HCT116 (cell line): Measurements from ENCODE around the gene CYGB. TPM values are rescaled to one million over a fixed set of nuclear protein-coding genes. Genes with fewer than 3 reads are reported as not detected.

Experiments used
- ATAC-seq: fragments of 200-7000 bp; cut with Tn5 transposase; 2 replicates; pipeline ENCODE4 v1.9.1; 2020; ENCODE audit warnings: mild to moderate bottlenecking, moderate library complexity
- BruUV-seq: library from RNA; stranded (reverse); fragments of 400-500 nt; replicated peaks from 2 replicates; lab custom pipeline; 2021; lab: Mats Ljungman, UMichigan
- CTCF ChIA-PET: fragments of 300-600 bp; sonication (Branson Sonifier 250); formaldehyde crosslinking; loops from one replicate; lab custom pipeline; 2021; ENCODE audit warnings: antibody characterized with exemption; lab: Charles Lee
- POLR2A ChIA-PET: fragments of 300-600, 350-600 bp; sonication (Branson Sonifier 250); formaldehyde crosslinking; loops from one replicate; lab custom pipeline; 2021; ENCODE audit warnings: antibody characterized with exemption; lab: Charles Lee
- RAD21 ChIA-PET, 2 experiments: fragments of 300-600 bp; sonication (Branson Sonifier 250); formaldehyde crosslinking; loops; one replicate each; lab custom pipeline; 2023; ENCODE audit warnings: low total read pairs in 2 of 2; ENCODE audit not compliant: uncharacterized antibody in 2 of 2, unreplicated experiment in 2 of 2, low non-redundant PET in 1 of 2; lab: Charles Lee
- DNase-seq: peaks from one replicate; pipeline ENCODE4 v3.0.0-alpha.2; 2010; ENCODE audit warnings: low read depth, low spot score
- H2AFZ ChIP-seq: fragments of 200-600 bp; shearing (Covaris generic), sonication (generic); 2 replicates; pipeline ENCODE4 v1.6.1; 2017; ENCODE audit warnings: low read depth, mixed run types, mixed read lengths, antibody characterized with exemption, low read length; ENCODE audit not compliant: poor library complexity, severe bottlenecking
- H3K27ac ChIP-seq: 2 replicates; pipeline ENCODE4 v1.5.1; 2012; ENCODE audit warnings: low read depth, low read length
- H3K27me3 ChIP-seq: fragments of 200-600 bp; sonication (generic); 2 replicates; pipeline ENCODE4 v1.6.1; 2016; ENCODE audit warnings: mixed run types, low read length, mixed read lengths; ENCODE audit not compliant: insufficient read depth
- H3K36me3 ChIP-seq, 2 experiments: fragments of 200-500 bp in 1 of 2; fragments of 200-600 bp in 1 of 2; sonication (Bioruptor generic) in 1 of 2; sonication (generic) in 1 of 2; 2 replicates each; pipeline versions ENCODE4 v1.5.1 to v1.6.1; 2014 to 2016; ENCODE audit warnings: low read length in 2 of 2, inconsistent platforms in 1 of 2, mixed read lengths in 1 of 2, mixed run types in 1 of 2; ENCODE audit not compliant: insufficient read depth in 2 of 2, control insufficient read depth in 1 of 2
- H3K4me1 ChIP-seq, 2 experiments: fragments of 200-600 bp in 1 of 2; sonication (generic) in 1 of 2; 2 replicates each; pipeline versions ENCODE4 v1.5.1 to v1.6.1; 2012 to 2017; ENCODE audit warnings: low read length in 2 of 2, inconsistent platforms in 1 of 2, mild to moderate bottlenecking in 1 of 2, mixed read lengths in 1 of 2, mixed run types in 1 of 2, moderate library complexity in 1 of 2; ENCODE audit not compliant: insufficient read depth in 2 of 2, control insufficient read depth in 1 of 2
- H3K4me2 ChIP-seq: fragments of 200-600 bp; sonication (generic); 2 replicates; pipeline ENCODE4 v1.6.1; 2017; ENCODE audit warnings: mixed run types, low read length, mixed read lengths
- H3K4me3 ChIP-seq, 2 experiments: fragments of 200-600 bp in 1 of 2; sonication (generic) in 1 of 2; replicated peaks in 1 of 2; 2 replicates each; pipeline ENCODE4 v1.5.1; 2011 to 2016; ENCODE audit warnings: low read length in 2 of 2, control low read depth in 1 of 2, low read depth in 1 of 2, mild to moderate bottlenecking in 1 of 2, mixed read lengths in 1 of 2, mixed run types in 1 of 2
- H3K79me2 ChIP-seq: fragments of 200-600 bp; sonication (generic); 2 replicates; pipeline ENCODE4 v1.6.1; 2017; ENCODE audit warnings: mild to moderate bottlenecking, mixed run types, low read length, moderate library complexity, mixed read lengths; ENCODE audit not compliant: insufficient read depth
- H3K9ac ChIP-seq: fragments of 200-600 bp; sonication (generic); 2 replicates; pipeline ENCODE4 v1.6.1; 2016; ENCODE audit warnings: low read length, mixed read lengths
- H3K9me2 ChIP-seq: fragments of 200-600 bp; sonication (generic), shearing (Covaris generic); 2 replicates; pipeline ENCODE4 v1.6.1; 2017; ENCODE audit warnings: mixed run types, mild to moderate bottlenecking, moderate library complexity; ENCODE audit not compliant: insufficient read depth
- H3K9me3 ChIP-seq, 2 experiments: fragments of 200-500 bp in 1 of 2; fragments of 200-600 bp in 1 of 2; sonication (Bioruptor generic) in 1 of 2; sonication (generic) in 1 of 2; 2 replicates each; pipeline ENCODE4 v1.6.1; 2014 to 2017; ENCODE audit warnings: low read length in 2 of 2, mixed read lengths in 2 of 2, inconsistent platforms in 1 of 2, low read depth in 1 of 2, mild to moderate bottlenecking in 1 of 2, mixed run types in 1 of 2, moderate library complexity in 1 of 2; ENCODE audit not compliant: control insufficient read depth in 1 of 2, insufficient read depth in 1 of 2
- H4K20me1 ChIP-seq: fragments of 200-600 bp; sonication (generic), shearing (Covaris generic); 2 replicates; pipeline ENCODE4 v1.6.1; 2017; ENCODE audit warnings: mixed run types, mild to moderate bottlenecking, moderate library complexity; ENCODE audit not compliant: insufficient read depth
- CTCF ChIP-seq, 3 experiments: fragments of 200-600 bp in 1 of 3; sonication (generic) in 1 of 3; IDR thresholded peaks in 2 of 3; conservative IDR thresholded peaks in 1 of 3; 2 replicates each; pipeline ENCODE4 v1.5.1; 2012 to 2017; ENCODE audit warnings: low read depth in 2 of 3, low read length in 2 of 3, antibody characterized with exemption in 1 of 3, borderline replicate concordance in 1 of 3, control low read depth in 1 of 3, mild to moderate bottlenecking in 1 of 3, mixed read lengths in 1 of 3, mixed run types in 1 of 3, moderate library complexity in 1 of 3; ENCODE audit not compliant: insufficient read depth in 1 of 3
- EZH2phosphoT487 ChIP-seq: fragments of 200-600 bp; IDR thresholded peaks from 2 replicates; pipeline ENCODE4 v1.6.1; 2018; ENCODE audit warnings: antibody characterized with exemption, borderline replicate concordance
- SP1 ChIP-seq: IDR thresholded peaks from 2 replicates; pipeline ENCODE4 v1.6.1; 2012; ENCODE audit warnings: low read depth
- ZBTB33 ChIP-seq: IDR thresholded peaks from 2 replicates; pipeline ENCODE4 v1.6.1; 2011; ENCODE audit warnings: mild to moderate bottlenecking, low read length, moderate library complexity; ENCODE audit not compliant: insufficient replicate concordance; ENCODE audit errors: extremely low read depth
- intact Hi-C: fragments of 100-400 bp; cut with micrococcal nuclease; formaldehyde crosslinking; loops from 2 replicates; pipeline ENCODE4 v1.10.0; 2022
- total RNA-seq: library from RNA; stranded (reverse); gene quantifications from one replicate; pipeline ENCODE4 v1.2.1, GENCODE V29; 2021; ENCODE audit not compliant: unreplicated experiment
- TF ChIP-seq, protein P1 (sequence below): IDR thresholded peaks from 2 replicates; pipeline ENCODE4 v1.6.1; 2012

Gene CYGB
- total RNA-seq, 1 experiment from 2014 or later: 0.66 TPM

- Histone ChIP-seq H3K9me3 (no peaks in the 10 kb centered on the region), H3K4me1 (peaks cover 7 to 18% of the 10 kb centered on the region in 2 experiments; a peak in 2 of 4 replicates), H3K9ac (no peak overlapping the region), H3K4me3 (no peak overlapping the region), H4K20me1 (no peaks in the 10 kb centered on the region), H3K9me2 (no peaks in the 10 kb centered on the region), H3K36me3 (no peaks in the 10 kb centered on the region), H3K27me3 (no peaks in the 10 kb centered on the region), H3K4me2 (no peak overlapping the region), H3K27ac (no peak overlapping the region), H3K79me2 (no peaks in the 10 kb centered on the region), H2AFZ (no peak overlapping the region)
- intact Hi-C loops: no loop called here
- CTCF ChIA-PET: interaction anchor here (1.1 kb wide), 1 partner anchor 21 kb away, joined by 3 read pairs; no protein-coding TSS in a partner anchor
- TF ChIP-seq CTCF (IDR thresholded peaks at IDR 0.05 in 2 of 3, conservative IDR thresholded peaks at IDR 0.05 in 1 of 3; ENCODE audit: borderline replicate concordance in 1 of 3, insufficient read depth in 1 of 3, low read depth in 2 of 3, low read length in 2 of 3) (no peak), SP1 (no peak), EZH2phosphoT487 (no peak), ZBTB33 (no peak)
- TF ChIP-seq, protein P1, sequence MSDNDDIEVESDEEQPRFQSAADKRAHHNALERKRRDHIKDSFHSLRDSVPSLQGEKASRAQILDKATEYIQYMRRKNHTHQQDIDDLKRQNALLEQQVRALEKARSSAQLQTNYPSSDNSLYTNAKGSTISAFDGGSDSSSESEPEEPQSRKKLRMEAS: no peak
- no TSS peak for BruUV-seq
- RAD21 ChIA-PET: no interaction called here
- DNase-seq (no peak), ATAC-seq (no peak)
- POLR2A ChIA-PET: interaction anchor here (1.5 kb wide), 1 partner anchor 12 kb away, joined by 6 read pairs; no protein-coding TSS in a partner anchor
Observed at GRCh38 chr17:76578376-76578775, 40.9 kb upstream of the CYGB start.
